HG03575 (cell line): Measurements from ENCODE around the gene IRAK1.

Experiments
- ATAC-seq: cut with Tn5 transposase; IDR thresholded peaks from one replicate; pipeline ENCODE4 v1.9.1; 2021; ENCODE audit not compliant: unreplicated experiment, insufficient number of reproducible peaks, low FRiP score; ENCODE audit errors: extremely low read depth

IRAK1 gene

GRCh38 chrX:153963546-153963945 is 56.2 kb downstream of the IRAK1 start:
- no peak for ATAC-seq

- ATAC-seq, result no peak
These were observed 58.4 kb downstream of the IRAK1 start for GRCh38 chrX:153961292-153961691.

- no peak for ATAC-seq
These were observed 58.9 kb downstream of the IRAK1 start for GRCh38 chrX:153960786-153961185.
